GM19025 (cell line): Measurements from ENCODE around the gene ARHGAP26.

ENCODE experiments used
- ATAC-seq: cut with Tn5 transposase; IDR thresholded peaks from one replicate; pipeline ENCODE4 v1.9.1; 2021; ENCODE audit warnings: mild to moderate bottlenecking, low read depth, moderate library complexity; ENCODE audit not compliant: unreplicated experiment

ARHGAP26 gene

DNA sequence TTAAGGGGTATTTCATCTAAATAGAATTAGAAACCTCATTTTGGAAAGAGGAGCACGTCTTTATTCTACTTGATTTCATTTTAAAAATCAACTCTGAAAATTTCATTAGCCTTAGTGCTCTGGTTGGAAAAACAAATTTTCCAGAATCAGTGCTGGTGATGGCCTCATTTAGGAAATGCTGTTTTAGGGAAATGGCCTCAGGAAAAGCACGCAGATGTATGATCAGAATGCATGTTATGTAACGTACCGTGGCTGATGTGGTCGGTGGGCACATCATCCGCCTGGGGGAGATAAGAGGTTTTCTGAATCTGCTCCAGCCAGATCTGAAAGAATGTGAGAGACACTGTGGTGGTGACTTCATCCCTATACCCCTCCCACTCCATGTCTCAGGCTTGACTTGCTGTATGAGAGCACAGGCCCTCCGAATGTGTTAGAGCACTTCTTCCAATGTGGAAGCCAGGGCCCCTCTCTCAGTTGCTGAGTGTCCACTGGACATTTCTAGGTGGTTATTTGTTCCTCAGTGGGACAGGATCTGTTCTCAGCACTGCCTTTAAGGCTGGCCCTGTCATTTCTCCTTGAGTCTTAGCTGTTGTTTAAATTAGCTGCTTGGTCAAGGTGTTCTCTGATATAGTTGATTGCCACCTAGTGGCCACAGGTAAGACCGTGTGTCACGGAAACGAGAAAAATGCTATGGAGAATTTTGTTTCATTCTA, 96.5 kb downstream of the ARHGAP26 start:
- ATAC-seq: no peak

DNA sequence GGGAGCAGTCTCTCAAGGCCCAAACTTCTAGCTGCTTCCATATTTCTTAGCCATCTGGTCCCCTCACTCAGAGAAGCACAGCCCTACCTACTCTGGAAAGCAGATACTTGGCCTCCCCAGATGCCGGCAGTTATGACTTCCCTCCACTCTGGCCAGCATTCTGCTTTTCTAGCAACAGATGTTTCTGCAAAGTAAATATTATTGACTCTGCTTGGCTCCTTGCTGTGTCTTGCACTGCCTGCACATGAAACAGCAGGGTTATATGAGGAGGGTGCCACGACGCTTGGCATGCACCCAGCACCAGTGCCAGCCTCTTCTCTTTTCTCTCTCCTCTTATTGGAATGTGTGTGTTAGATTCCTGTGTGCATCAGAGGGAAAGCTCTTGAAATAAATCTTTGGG, 99.7 kb downstream of the ARHGAP26 start:
- ATAC-seq: no peak

DNA sequence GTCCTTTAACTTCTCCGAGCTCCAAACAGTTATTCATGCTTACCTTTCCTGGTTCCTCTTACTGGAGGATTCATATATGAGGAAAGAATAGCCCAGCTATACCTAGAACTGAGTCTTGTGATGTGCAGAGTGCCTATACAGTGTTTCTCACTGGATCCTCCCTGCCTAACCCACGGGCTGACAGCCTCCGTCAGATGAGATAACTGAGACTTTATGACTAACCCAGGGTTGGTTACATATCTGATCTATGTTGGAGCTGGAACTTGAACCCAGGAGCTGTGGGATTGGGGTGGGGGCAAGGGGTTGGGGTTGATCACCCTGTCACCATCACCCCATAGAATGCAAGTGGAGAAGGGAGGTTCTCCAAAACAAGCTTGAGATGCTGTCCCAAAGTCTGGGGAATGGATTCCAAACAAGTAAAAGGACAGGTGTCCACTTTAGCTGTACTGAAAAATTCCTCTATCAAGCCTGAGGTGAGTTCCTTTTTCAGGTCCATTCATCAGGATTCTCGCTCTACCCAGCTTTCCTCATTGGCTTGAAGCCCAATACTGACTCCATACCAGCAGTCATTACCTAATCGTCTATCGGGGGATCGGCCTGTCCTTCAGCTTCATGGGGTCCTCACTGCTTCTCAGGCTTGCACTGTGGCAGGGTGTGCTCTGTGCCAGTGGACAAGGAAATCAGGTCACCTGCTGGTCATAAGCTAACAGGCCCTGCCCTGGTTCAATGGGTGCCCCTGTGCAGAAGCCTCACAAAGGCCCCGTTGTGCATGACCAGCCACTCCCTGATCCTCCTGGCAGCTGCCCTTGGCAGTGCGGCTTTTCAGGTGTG, 100.6 kb downstream of the ARHGAP26 start:
- ATAC-seq: no peak

DNA sequence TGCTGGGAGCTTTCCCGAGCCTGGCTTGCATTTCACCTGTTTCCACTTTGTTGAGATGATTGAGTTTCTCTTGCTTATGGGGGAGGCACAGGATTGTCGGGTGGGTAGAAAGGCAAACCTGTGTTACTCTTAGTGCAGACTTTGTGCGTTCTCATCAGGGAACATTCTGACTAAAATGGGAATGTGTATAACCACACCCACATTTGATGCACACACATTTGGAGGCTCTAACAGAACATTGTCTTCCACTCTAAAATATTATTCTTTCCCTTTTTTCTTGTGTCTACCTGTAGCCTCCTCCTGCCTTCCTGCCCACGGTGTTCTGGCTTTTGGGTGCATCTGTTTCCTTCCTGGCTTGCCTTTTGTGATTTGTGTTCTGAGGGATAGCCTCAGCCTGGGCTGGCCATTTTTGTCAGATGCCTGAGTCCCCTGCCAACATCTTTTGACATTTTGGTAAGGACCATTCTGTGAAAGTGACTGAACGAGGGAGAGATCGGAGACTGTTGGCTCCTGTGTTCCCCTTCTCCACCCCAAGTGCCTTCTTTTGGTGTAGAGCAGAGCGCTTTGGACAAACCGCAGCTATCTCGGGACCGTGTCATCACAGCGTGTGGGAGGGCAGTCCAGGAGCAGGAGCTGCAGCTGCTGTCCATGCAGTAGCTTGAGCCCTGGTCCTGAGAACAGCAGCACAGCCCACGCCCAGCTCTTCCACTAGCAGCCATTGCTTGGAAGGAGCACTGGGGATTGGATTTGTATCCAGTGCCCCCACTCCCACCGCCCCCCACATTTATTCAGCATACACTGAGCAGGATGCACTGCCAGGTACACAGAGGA, 101.4 kb downstream of the ARHGAP26 start:
- no peak for ATAC-seq

DNA sequence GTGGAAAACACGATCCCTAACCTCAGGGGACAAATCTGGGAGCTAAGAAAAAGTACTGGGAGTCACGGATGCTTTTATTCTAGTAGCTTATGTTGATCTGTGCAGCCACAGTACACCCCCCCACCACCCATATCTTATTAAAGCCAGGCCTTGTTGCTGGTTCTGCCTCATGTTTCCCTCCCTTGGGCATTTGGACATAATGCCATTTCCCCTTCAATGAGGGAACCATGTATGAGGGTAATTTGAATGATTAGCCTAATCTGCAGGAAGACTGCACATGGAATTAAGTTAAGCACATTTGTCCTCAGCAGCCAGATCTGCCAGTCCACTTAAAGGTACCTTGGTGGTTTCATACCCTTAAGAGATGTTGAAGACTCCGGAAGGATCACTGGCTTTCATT, 102.0 kb downstream of the ARHGAP26 start:
- no peak for ATAC-seq

DNA sequence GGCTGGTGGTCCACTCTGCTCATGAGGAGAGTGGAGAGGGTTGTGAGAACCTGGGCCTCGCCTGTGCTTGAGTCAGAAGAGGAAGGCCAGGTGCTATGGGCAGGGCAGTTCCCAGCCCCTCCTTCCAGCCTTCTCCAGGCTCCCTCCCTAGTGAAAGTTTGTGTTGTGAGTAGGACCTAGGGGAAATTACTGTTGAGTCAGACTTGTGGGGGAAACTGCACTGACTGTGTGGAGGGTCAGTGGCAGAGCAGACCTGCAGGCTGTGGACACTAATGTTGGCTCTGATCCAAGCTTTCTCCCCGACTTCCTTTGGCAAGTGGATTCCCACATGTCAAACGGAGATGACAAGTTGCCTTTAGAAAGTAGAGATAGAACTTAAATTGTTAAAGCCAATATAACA, 102.6 kb downstream of the ARHGAP26 start:
- ATAC-seq: no peak

DNA sequence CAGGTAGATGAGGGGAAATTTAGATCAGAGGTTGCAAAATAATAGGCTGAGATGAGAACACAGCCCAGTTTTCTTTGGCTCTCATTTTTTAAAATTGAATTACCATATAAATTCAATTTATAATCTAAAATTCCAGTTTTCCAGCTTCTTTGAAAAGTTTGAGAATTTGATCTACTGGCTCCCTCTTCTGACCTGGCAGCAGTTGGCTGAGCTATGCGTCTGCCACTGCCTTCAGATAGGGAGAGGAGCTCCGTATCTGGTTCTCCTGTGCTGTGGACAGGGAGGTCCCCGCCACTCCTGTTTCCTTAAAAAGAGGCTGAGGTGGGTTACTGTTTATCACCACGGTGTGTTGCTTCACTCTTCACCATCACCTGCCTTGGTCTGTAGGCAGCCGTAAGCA, 103.7 kb downstream of the ARHGAP26 start:
- ATAC-seq: no peak

DNA sequence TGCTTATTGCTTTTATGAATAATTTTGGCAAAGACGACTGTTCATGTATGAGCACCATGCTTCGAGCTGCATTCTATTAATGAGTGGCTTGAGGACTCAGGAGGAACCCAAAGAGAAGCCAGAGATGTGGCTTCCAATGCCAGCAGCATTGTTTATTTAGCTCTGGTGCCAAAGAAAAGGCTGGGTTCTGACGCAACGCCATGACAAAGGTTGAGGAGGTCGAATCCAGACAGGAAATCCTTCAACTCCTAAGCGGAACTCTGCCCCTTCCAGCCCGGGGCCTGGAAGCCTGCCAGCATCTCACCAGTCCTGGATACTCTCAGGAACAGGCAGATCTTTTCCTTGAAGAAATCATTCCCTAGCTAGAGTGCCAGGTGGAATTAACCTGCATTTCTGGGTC, 104.4 kb downstream of the ARHGAP26 start:
- ATAC-seq: no peak

DNA sequence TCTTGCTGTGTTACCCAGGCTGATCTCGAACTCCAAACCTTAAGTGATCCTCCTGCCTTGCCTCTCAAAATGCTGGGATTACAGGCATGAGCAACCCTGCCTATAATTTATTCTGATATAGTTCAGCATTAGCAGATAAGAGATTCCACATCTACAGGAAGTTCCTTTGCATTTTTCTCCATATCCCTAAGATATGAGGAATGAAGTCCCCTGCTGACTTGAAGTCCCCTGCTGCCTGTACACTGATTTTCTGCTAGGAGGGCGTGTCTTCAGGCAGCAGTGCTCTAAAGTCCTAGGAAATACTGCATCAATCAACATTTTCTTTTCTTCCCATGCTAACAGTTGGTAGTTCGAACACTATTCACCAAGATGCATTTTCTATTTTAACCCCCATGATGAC, 105.8 kb downstream of the ARHGAP26 start:
- no peak for ATAC-seq

DNA sequence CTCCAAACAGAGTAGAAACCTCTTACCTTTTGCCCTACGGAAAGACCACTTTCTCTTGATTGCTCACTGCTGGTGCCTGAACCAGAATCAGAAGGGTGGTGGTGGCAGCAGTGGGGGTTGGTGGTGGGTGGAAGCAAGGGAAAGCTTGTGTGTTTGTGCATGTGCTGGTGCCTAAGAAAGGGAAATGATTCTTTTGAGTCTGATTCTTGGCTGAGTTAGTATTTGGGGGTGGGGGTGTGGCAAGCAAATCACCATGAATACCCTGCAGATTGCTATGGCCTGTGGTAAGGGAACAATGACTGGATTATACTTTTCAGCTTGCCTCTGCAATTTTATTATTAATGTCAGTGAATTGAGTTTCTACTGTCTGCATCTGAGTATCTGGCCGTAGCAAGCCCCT, 106.6 kb downstream of the ARHGAP26 start:
- ATAC-seq: no peak

DNA sequence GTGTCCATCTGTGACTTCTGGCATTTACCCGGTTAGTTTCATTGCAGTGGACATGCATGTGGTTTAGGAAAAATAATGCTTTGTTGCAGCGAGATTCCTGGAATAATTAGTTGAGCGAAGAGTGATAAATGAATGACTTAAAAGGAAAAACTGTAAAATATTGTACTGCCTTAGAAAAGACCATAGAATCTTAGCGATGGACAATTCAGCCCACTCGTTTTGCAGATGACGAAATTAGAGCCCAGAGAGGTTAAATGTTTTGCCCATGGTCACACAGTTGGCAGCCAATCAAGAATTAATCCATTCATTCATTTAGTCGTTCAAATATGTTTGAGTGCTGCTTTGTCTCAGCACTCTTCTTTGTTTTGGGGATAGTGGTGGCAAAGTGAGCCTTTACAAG, 107.9 kb downstream of the ARHGAP26 start:
- ATAC-seq: no peak

DNA sequence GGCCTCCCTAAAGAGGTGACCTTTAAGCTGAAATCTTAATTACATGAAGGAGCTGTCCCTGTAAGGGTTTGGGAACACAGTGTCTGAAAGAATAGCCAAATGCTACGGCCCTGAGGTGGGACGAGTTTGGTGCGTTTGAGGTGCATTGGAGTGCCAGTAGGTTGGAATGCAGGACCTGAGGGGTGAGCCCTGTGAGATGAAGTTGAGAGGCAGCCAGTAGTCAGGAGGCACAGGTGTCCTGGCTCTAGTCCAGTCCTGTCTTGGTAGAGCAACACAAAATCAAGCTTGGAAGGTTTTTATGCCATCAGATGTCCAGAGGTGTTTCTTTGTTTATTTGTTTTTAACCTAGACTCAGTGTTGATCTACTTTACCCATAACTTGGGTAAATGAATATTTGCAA, 108.5 kb downstream of the ARHGAP26 start:
- ATAC-seq: no peak

DNA sequence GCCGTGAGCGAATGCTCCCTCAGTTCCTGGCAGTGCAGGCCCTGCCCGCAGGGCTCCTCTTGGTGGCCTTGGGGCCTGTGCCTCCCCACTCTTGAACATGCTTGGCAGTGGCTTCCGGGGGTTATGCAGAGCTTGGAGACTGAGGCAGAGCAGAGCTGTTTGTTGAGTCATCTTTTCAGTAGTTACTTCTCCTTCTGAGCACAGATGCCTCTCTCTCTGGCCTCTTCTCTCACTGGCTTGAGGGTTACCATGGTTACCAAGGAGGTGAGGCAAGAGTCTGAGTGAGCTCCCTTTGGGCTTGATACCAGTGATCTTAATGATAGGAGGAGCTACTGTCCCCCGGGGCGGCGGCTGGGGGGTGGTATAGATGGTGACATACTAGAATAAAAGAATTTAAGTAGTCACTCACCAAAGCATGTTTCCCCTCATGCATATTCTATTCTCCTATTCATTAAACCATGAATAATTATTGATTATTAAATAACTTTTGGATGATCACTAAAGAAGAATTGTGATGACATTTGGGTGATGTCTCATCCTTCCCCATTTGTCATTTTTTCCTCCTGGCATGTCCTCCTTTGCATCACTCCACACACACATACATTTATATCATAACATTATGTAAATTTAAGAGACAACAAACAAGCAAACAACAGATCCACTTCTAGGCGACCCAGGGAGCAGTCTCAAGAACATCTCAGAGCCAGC, 111.1 kb downstream of the ARHGAP26 start:
- no peak for ATAC-seq

DNA sequence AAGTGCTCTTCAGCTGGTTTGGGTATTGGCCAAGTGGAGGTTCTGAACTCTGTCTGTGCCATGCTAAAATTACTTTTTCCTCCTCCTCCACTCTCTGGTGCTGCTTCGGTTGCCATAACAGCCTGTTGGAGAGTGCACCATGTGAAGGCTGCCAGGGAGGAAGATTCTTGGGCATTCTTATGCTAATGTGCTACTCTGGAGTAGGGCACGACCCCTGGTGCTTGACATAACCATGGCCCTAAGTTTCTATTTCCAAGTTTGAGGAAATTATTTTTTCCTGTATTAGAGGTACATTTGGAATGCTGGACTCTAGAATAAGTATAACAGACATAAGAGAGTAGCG, 111.6 kb downstream of the ARHGAP26 start:
- ATAC-seq: no peak

DNA sequence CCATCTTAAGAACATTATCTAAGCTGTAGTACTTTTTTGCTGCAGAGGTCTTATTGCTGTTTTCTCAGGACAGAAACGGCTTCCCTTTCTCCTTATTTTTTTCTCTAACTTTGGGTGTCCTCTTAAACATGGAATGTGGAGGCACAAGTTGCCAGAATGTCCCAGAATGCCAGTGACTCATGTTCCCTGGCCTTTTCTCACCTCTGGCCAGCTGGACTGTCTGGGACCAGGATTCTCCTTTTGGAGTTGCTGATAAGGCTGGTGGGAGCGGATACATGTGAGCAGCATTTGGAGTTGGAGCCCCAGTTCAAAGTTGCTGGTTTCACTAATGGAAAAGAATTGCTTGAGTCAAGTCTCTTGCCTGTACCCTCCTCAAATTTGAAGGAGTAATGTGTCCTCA, 112.8 kb downstream of the ARHGAP26 start:
- ATAC-seq: no peak

DNA sequence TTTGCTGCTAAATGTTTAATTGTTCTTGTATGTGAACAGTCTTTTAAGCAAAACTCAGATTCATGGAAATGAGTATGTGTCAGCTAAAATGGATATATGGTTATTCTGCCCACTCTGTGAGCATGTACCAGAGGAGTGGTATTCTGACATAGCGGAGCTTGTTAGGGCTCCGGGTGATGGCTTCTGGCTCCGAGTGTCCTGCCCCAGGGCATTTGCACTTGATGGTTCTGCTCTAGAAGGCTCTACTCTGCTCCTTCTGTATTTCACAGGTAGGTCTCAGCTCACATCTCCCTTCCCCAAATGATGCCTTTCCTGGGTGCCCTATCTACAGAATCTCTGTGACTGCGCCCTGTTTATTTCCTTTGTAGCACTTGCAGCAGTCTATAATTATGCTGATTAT, 113.3 kb downstream of the ARHGAP26 start:
- no peak for ATAC-seq

DNA sequence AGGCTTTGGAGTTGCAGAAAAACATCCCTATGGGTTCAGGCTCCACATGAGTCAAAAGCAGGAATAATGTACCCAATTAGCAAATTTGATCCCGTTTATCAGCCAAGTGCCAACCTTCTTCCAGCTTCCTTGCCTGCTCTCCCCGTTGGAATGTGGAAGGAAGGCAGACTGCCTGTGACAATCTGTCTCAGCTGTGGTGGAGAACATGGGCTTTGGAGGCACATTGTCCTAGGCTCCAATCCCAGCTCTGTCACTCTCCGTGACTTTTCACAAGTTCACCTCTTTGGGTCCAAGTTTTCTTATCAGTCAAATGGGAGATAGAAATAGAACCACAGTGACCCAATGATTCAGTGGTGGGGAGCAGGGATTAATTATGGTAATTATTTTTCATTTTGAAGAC, 113.9 kb downstream of the ARHGAP26 start:
- no peak for ATAC-seq

DNA sequence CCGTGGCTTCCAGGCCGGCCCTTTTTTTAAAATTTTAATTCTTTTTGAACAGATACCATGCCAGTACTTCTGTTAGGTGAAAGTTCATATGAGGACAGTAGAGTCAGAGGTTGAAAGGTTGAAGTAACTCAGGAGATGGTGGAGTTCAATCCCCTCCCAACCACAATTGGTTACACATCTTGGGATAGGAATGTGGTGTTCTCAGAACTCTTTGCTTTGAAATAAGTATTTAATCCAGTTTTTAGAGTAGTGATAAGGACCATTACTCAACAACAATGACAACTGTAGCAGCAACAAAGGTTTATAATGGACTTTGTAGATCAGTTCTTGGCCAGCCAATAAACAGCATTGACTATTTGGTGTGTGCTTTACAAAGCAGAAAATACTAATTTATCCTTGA, 116.0 kb downstream of the ARHGAP26 start:
- ATAC-seq: no peak

DNA sequence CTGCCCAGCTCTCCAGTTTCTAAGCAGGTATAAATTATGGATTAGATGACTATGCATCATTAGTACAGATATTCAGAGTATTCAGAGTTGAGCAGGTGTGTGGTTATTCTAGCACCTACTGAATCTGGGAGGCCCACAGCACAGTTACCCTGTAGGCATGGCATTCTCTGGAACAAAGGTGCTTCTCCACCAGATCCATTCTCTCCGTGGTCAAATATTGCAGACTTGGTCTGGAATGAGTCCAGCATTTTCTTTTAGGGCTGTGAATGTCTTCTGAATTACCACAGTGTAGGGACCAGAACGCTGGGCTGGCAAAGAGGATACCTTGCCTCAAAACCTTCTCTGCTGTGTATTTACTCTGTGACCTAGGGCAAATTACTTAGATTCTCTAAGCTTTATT, 116.8 kb downstream of the ARHGAP26 start:
- no peak for ATAC-seq

DNA sequence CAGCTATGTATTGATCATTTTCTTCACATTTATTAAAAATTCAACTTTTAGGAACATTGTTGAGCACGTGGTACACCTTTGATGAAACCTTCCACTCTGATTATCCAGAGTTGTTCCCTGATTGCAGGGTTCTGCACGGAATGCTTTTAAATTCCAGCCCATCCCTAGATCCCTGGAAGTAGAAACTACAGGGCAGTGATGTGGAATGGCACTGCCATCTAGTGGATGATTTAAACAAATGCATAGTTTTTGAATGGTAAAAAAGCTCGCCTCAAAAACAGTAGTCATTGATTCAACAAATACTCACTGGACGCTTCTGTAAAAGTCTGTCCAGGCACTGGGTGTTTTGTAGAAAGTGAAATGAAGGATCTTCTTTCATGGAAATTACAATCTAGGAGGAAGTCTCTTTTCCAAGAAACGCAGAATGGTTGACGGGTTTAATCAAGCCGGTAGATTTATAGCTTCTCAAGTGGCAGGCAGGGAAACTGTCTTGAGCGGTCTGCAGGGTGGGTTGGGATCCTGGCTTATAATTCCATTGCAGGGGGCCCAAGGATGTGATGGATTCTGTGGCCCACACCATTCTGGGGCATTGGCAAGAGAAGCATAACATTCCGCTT, 118.4 kb downstream of the ARHGAP26 start:
- ATAC-seq: no peak
